DLD1 (cell line): ENCODE data around the gene PTPRK.

Source experiments
- in situ Hi-C: cut with HindIII; loops from 2 replicates; pipeline ENCODE4 v1.10.0; 2017; ENCODE audit warnings: low sequenced_read_pairs

The PTPRK gene

GRCh38 chr6:128099571-128100197, 420.7 kb downstream of the PTPRK start:
- in situ Hi-C loops, result no loop called here

GRCh38 chr6:128098000-128098581, 422.3 kb downstream of the PTPRK start:
- in situ Hi-C loops, result no loop called here

GRCh38 chr6:128097009-128097408, 423.4 kb downstream of the PTPRK start:
- in situ Hi-C loops, result no loop called here

GRCh38 chr6:128095362-128095761, 425.0 kb downstream of the PTPRK start:
- in situ Hi-C loops, result no loop called here

GRCh38 chr6:128079021-128079420, 441.4 kb downstream of the PTPRK start:
- in situ Hi-C loops, result no loop called here

GRCh38 chr6:128078276-128078675, 442.1 kb downstream of the PTPRK start:
- in situ Hi-C loops, result no loop called here

GRCh38 chr6:128076843-128077242, 443.6 kb downstream of the PTPRK start:
- in situ Hi-C loops, result no loop called here

DNA sequence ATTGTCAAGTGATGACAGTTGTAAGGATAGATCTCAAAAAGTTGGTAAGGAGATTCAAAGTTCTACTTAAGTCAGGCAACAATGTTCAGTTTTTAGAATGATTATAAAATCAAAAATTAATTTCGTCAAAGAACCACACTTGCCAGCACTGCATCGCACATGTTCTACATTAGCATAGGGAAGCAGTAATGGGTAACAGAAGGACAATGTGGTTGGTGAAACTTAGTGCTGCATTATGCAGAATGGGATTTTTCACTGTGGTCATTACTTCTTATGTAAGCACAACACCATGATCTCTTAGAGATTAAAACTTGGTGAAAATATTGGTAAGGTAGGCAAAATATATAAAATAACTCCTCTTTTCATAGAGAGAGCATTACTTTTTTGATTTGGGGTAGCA, 445.8 kb downstream of the PTPRK start:
- in situ Hi-C loops, result no loop called here

GRCh38 chr6:128073389-128073788, 447.0 kb downstream of the PTPRK start:
- in situ Hi-C loops, result no loop called here

DNA sequence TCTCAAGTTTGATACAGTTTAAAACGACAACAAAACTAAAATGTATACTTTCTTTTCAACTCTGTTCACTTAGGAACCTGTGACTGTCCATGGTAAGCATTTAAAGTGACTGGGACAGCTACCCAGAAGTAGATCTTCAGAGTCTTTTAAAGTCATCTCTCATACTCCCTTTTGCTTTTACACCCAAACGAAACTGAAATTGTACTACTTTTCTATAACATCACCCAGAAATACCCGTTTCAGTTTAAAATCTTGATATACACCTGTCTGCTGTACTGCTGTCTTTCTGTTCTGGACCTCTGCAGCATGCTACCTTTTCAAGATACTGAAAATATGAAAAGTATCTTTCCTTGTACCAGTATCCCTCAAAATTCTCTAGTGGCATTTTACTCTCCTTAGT, 449.2 kb downstream of the PTPRK start:
- in situ Hi-C loops, result no loop called here

DNA sequence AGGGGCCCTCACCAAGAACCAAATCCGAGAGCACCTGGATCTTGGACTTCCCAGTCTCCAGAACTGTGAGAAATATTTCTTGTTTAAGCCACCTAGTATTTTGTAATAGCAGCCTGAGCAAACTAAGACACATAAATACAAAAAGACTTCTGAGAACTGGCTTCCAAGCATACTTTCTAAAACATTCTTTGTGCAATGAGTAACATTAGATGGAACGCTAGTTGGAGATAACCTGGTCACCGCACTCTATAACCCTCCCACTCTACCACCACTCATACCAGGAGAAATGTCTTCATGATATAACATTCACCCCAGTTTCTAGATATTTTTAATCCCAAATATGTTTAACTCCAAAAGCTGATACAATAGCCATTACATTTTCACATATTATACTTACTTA, 450.0 kb downstream of the PTPRK start:
- in situ Hi-C loops, result no loop called here

GRCh38 chr6:128069188-128069587, 451.2 kb downstream of the PTPRK start:
- in situ Hi-C loops, result no loop called here

DNA sequence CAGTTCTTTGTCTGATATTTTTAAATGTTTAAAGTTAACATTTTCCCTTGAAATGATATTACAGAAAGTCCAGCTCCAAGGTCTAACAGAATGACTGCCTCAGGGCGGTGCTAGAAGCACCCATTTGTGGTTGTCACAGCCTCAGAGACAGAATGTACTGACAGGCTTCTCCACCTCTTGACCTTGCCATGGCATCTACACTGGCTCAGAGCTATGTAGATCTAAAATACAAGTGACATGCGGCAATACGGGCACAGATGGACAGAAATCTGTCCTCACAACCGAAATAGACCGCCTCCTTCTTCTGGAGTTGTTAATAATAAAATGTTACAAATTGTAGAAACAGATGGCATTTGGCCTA, 452.3 kb downstream of the PTPRK start:
- in situ Hi-C loops, result no loop called here

DNA sequence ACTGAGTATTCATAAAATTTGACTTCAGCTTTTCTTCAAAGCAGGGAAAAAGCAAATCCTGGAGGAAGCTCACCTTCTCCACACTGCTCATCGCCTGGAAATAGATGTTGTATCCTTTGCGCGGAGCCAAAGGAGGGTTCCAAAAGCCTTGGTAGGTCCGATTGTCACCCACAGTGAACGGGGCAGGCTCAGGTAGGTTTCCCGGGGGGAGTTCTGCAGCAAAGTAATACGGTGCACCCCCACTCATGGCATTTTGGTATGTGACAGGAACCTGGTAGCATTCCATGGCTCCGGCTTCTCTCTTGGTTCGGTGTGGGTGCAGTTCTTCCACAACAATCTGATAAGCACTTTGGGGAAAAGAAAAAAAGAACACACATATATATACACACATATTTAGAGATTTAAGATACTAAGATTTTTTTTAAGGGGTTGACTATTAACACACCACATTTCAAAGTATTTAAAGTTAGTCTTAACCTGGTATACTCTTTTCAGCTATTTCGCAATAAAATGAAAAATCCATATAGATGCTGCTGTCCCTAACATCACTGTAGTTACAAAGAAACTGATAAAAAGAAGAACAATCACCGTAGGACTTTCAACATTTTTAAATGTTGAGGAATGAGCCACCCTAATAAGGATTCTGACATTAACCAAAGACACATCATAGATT, 452.8 kb downstream of the PTPRK start:
- in situ Hi-C loops, result no loop called here

- in situ Hi-C loops, result no loop called here
Measured at GRCh38 chr6:128065072-128065471, 455.3 kb downstream of the PTPRK start.

- in situ Hi-C loops, result no loop called here
Measured at GRCh38 chr6:128064540-128064895, 455.9 kb downstream of the PTPRK start.

DNA sequence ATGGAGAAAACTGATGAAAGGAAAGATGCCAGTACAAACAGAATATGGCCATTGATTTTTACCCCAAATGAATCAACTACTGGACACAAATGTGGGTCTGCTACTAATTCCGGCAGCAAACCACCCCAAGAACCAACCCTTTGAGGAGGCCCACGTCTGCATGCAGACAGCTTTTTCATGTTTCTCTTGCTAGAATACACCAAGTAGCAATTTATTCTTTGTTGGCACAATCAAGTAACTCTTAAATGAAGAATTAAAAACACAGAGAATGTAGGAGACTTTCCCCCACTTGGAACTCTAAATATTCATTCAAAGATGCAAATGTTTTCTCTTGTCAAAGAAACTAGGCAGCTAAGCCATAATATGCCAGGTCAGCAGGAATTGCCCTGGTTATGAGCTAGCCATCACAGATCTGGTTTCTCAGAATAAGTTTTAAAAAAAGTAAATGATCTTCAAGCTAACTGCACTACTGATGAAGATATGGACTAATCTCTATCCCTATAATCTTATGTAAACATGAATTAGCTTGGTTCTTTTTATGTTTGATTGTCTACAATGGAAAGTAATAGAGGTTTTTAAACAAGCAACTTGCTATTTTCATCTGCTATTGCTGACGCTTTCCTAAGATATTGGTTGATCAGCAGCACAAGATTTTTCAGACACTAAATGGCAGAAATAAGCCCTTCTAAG, 456.4 kb downstream of the PTPRK start:
- in situ Hi-C loops, result no loop called here

GRCh38 chr6:128062882-128063603, 457.4 kb downstream of the PTPRK start:
- in situ Hi-C loops, result no loop called here

- in situ Hi-C loops, result loop anchor here (5.0 kb wide), 1 partner anchor 61 kb away; no protein-coding TSS in a partner anchor
Measured at GRCh38 chr6:128057946-128058345, 462.5 kb downstream of the PTPRK start.

DNA sequence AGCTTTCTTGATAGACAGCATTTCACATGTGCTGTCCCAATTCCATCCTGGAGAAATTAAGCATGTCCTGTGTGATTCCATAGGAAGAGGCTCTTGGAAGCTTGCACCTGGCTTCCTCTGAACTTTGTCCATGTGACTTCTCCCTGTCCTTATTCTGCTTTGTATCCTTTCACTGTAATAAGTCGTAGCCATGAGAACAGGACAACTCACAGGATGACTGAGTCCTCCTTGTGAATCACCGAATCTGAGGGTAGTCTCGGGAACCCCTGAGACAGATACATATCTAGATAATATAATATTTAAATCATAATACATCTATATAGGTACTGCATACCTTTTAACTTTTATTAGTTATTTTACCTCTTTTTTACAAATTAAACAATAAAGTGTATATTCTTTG, 462.9 kb downstream of the PTPRK start:
- in situ Hi-C loops, result loop anchor here (5.0 kb wide), 1 partner anchor 60 kb away; no protein-coding TSS in a partner anchor

DNA sequence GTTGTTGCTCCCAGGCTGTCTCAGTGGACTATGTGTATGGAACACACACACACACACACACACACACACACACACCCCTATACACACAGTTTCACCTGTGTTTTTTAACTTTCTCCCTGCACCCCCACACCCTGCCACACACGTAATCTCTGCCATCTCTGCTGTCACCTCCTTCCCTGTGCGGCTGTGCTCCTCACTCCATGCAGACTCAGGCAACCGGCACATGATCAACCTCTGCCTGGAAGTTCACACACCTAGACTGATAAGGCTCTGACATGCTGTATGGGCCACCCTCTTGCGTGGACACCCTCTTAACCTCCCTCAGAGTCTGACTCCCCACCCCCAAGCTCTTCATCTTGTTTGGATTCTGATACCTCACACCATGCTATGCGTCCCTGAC, 467.3 kb downstream of the PTPRK start:
- in situ Hi-C loops, result no loop called here
